ENCODE measurements around the gene APOL1. TPM values are rescaled to one million over a fixed set of nuclear protein-coding genes. Genes with fewer than 3 reads are reported as not detected.
A peak's percentile ranks its signal among the peaks of the same experiment; 100 is the strongest.

APOL1 gene
- total RNA-seq, 6 experiments from 2014 or later, result 85.1 to 299 (median 119) TPM

- Histone ChIP-seq H3K27me3 (no peaks in the 10 kb centered on the region), H3K36me3 (no peaks in the 10 kb centered on the region), H3K4me1 (peaks cover 0 to 18% (median 0%) of the 10 kb centered on the region in 4 donors), H3K4me3 (no peak overlapping the region), H3K27ac (no peak overlapping the region), H3K9me3 (no peaks in the 10 kb centered on the region)
- DNase-seq (no peak), ATAC-seq (no peak)
- no peak for TF ChIP-seq CTCF (IDR thresholded peaks at IDR 0.05)
- intact Hi-C loops (cut with DNase I), result no loop called here
- 72% methylated on average over 5 of the region's 7 CpGs for WGBS (ENCODE audit: insufficient coverage, low coverage, low lambda C conversion rate, missing lambda C conversion rate)
Observed at GRCh38 chr22:36218648-36219193, 34.2 kb upstream of the APOL1 start.

GRCh38 chr22:36220451-36220921, 32.4 kb upstream of the APOL1 start:
- no peaks in the 10 kb centered on the region for H3K27me3 ChIP-seq
- no peak for TF ChIP-seq POLR2A (IDR thresholded peaks at IDR 0.05)
- no peak overlapping the region for H3K27ac ChIP-seq
- DNase-seq (no peak), ATAC-seq (peak; percentile 29 to 67 (median 46))
- intact Hi-C loops (cut with DNase I), result loop anchor here in 1 of 2 donors (10.0 kb wide), 1 partner anchor 76 kb away; no protein-coding TSS in a partner anchor
- no peak overlapping the region for H3K4me3 ChIP-seq
- H3K4me1 ChIP-seq, result peaks cover 0 to 18% (median 0%) of the 10 kb centered on the region in 4 donors
- 38% methylated on average over 6 of the region's 9 CpGs for WGBS (ENCODE audit: insufficient coverage, low coverage, low lambda C conversion rate, missing lambda C conversion rate)
- no peaks in the 10 kb centered on the region for H3K36me3 ChIP-seq
- H3K9me3 ChIP-seq, result no peaks in the 10 kb centered on the region

DNA sequence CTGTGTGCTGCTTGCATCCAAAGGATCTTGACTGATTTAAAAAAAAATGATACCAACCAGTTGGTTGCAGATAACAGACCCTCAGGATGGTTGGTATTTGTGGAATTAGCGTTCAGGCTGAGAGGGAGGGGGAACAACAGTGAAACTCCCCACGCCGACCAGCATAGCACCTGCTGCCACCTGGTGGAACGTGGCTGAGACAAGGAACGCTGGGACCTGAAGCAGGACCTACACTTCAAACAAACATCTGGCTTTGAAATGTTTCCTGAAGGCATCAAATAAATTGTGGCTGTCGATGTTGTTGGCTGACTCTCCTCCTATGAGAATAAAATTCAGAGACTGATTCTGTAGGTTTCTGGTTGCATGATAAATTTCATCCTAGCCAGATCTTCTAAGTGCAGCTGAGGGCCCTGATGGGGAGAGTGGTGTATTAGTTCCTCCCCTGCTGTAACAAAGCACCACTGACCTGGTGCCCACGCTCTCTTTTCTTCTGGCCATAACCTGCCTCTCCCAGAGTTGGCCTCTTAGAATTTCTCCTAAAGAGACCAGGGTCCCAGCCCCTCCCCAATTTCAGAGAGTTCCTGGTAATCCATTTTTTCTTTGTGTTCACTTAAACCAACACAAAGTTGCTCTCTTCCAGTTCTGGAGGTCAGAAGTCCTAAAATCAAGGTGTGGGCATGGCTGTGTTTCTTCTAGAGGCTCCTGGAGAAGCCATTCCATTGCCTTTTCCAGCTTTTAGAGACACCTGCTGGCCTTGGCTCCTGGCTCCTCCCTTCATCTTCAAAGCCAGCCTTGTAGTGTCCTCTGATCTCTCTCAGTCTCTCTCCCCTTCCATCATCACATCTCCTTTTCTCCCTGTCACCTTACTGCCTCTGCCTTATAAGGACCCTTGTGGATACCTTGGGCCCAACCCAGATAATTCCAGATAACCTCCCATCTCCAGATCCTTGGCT, 30.9 kb upstream of the APOL1 start:
- H3K4me3 ChIP-seq, result no peak overlapping the region
- DNase-seq (peak in 1 of 3 donors; percentile 63), ATAC-seq (peak; percentile 68 to 86 (median 83))
- intact Hi-C loops (cut with DNase I), result loop anchor here in 1 of 2 donors (10.0 kb wide), 1 partner anchor 77 kb away; no protein-coding TSS in a partner anchor
- WGBS (ENCODE audit: insufficient coverage, low coverage, low lambda C conversion rate, missing lambda C conversion rate), result 5% methylated on average over 6 of the region's 7 CpGs
- TF ChIP-seq CTCF (IDR thresholded peaks at IDR 0.05) (peak; percentile 63 to 78 (median 73)), POLR2A (IDR thresholded peaks at IDR 0.05) (no peak)
- H3K27me3 ChIP-seq, result no peaks in the 10 kb centered on the region
- H3K36me3 ChIP-seq, result no peaks in the 10 kb centered on the region
- H3K4me1 ChIP-seq, result peaks cover 0 to 18% (median 0%) of the 10 kb centered on the region in 4 donors
- H3K27ac ChIP-seq, result no peak overlapping the region
- H3K9me3 ChIP-seq, result no peaks in the 10 kb centered on the region

- Histone ChIP-seq H3K4me3 (no peak overlapping the region), H3K27me3 (no peaks in the 10 kb centered on the region), H3K27ac (no peak overlapping the region), H3K9me3 (no peaks in the 10 kb centered on the region), H3K36me3 (peaks cover 0 to 6% (median 0%) of the 10 kb centered on the region in 4 donors), H3K4me1 (peaks cover 0 to 18% (median 0%) of the 10 kb centered on the region in 4 donors)
- DNase-seq, result no peak
- TF ChIP-seq CTCF (IDR thresholded peaks at IDR 0.05) (no peak), POLR2A (IDR thresholded peaks at IDR 0.05) (no peak)
- intact Hi-C loops (cut with DNase I), result loop anchor here in 1 of 2 donors (10.0 kb wide), 1 partner anchor 78 kb away; no protein-coding TSS in a partner anchor
- 86% methylated on average over 8 of the region's 9 CpGs for WGBS (ENCODE audit: insufficient coverage, low coverage, low lambda C conversion rate, missing lambda C conversion rate)
- ATAC-seq, result no peak
Observed at GRCh38 chr22:36222887-36223450, 30.0 kb upstream of the APOL1 start.

Data from right lobe of liver (tissue), 6 donors.